Mesenchymal stem cell (in vitro differentiated cells and primary cell): Measurements from ENCODE around the gene SCGB1D1.
A peak's percentile ranks its signal among the peaks of the same experiment; 100 is the strongest.

Source experiments
- DNase-seq: peaks from one replicate; pipeline ENCODE4 v3.0.0-alpha.2; 2013
- H2AFZ ChIP-seq: one replicate; pipeline ENCODE4 v1.6.1; 2013; ENCODE audit warnings: low read depth, mild to moderate bottlenecking, control low read depth, inconsistent platforms, low read length, moderate library complexity
- H2AK5ac ChIP-seq: 2 replicates; pipeline ENCODE4 v1.6.1; 2013; ENCODE audit warnings: low read length, moderate library complexity, mild to moderate bottlenecking, inconsistent platforms; ENCODE audit not compliant: severe bottlenecking
- H2BK120ac ChIP-seq: one replicate; pipeline ENCODE4 v1.6.1; 2013; ENCODE audit warnings: low read depth, mild to moderate bottlenecking, inconsistent platforms, low read length, moderate library complexity
- H2BK12ac ChIP-seq, 2 experiments: one replicate each; pipeline ENCODE4 v1.6.1; 2013; ENCODE audit warnings: inconsistent platforms in 2 of 2, low read length in 2 of 2, mild to moderate bottlenecking in 2 of 2, moderate library complexity in 2 of 2, control low read depth in 1 of 2
- H2BK15ac ChIP-seq: one replicate; pipeline ENCODE4 v1.6.1; 2013; ENCODE audit warnings: mild to moderate bottlenecking, low read depth, inconsistent platforms; ENCODE audit not compliant: poor library complexity, severe bottlenecking
- H2BK5ac ChIP-seq: 2 replicates; pipeline ENCODE4 v1.6.1; 2013; ENCODE audit warnings: low read depth, mild to moderate bottlenecking, low read length, control low read depth, inconsistent platforms; ENCODE audit not compliant: poor library complexity, severe bottlenecking
- H3K14ac ChIP-seq, 2 experiments: one replicate each; pipeline ENCODE4 v1.6.1; 2013; ENCODE audit warnings: inconsistent platforms in 2 of 2, low read length in 2 of 2, control low read depth in 1 of 2, mild to moderate bottlenecking in 1 of 2, moderate library complexity in 1 of 2
- H3K18ac ChIP-seq, 2 experiments: one replicate each; pipeline ENCODE4 v1.6.1; 2013; ENCODE audit warnings: inconsistent platforms in 2 of 2, low read length in 2 of 2, control low read depth in 1 of 2, low read depth in 1 of 2, mild to moderate bottlenecking in 1 of 2
- H3K23ac ChIP-seq, 2 experiments: one replicate each; pipeline ENCODE4 v1.6.1; 2013; ENCODE audit warnings: inconsistent platforms in 2 of 2, low read length in 2 of 2, mild to moderate bottlenecking in 2 of 2, moderate library complexity in 2 of 2, control low read depth in 1 of 2
- H3K27ac ChIP-seq: 2 replicates; pipeline ENCODE4 v1.5.1; 2013; ENCODE audit warnings: mild to moderate bottlenecking, moderate library complexity, low read length, control low read depth, inconsistent platforms; ENCODE audit not compliant: poor library complexity, severe bottlenecking
- H3K27me3 ChIP-seq, 2 experiments: 2 replicates each; pipeline versions ENCODE4 v1.6.1 to v1.7.0; 2013; ENCODE audit warnings: low read length in 2 of 2, mild to moderate bottlenecking in 2 of 2, moderate library complexity in 2 of 2, control low read depth in 1 of 2, inconsistent platforms in 1 of 2; ENCODE audit not compliant: control insufficient read depth in 1 of 2, insufficient read depth in 1 of 2
- H3K36me3 ChIP-seq, 2 experiments: 2 replicates each; pipeline versions ENCODE4 v1.6.1 to v1.7.0; 2013; ENCODE audit warnings: low read length in 2 of 2, control low read depth in 1 of 2, inconsistent platforms in 1 of 2, low read depth in 1 of 2, mild to moderate bottlenecking in 1 of 2; ENCODE audit not compliant: insufficient read depth in 2 of 2, control insufficient read depth in 1 of 2
- H3K4ac ChIP-seq, 2 experiments: one replicate each; pipeline ENCODE4 v1.6.1; 2013; ENCODE audit warnings: inconsistent platforms in 2 of 2, low read length in 2 of 2, mild to moderate bottlenecking in 2 of 2, moderate library complexity in 2 of 2, control low read depth in 1 of 2, low read depth in 1 of 2
- H3K4me1 ChIP-seq: 2 replicates; pipeline ENCODE4 v1.6.1; 2013; ENCODE audit warnings: low read depth, low read length, control low read depth; ENCODE audit not compliant: control insufficient read depth, insufficient read depth
- H3K4me2 ChIP-seq: 2 replicates; pipeline ENCODE4 v1.6.1; 2013; ENCODE audit warnings: low read length, mild to moderate bottlenecking, inconsistent platforms; ENCODE audit not compliant: poor library complexity, severe bottlenecking
- H3K4me3 ChIP-seq, 2 experiments: 2 replicates each; pipeline versions ENCODE4 v1.5.1 to v1.7.0; 2013; ENCODE audit warnings: low read length in 2 of 2, mild to moderate bottlenecking in 2 of 2, control low read depth in 1 of 2, low read depth in 1 of 2; ENCODE audit not compliant: insufficient read depth in 1 of 2
- H3K79me1 ChIP-seq: replicated peaks from 2 replicates; pipeline ENCODE4 v1.6.1; 2013; ENCODE audit warnings: mild to moderate bottlenecking, control low read depth, low read length, inconsistent platforms; ENCODE audit not compliant: poor library complexity, severe bottlenecking
- H3K9ac ChIP-seq: 2 replicates; pipeline ENCODE4 v1.7.0; 2013; ENCODE audit warnings: mild to moderate bottlenecking, low read length, moderate library complexity
- H3K9me3 ChIP-seq: 2 replicates; pipeline ENCODE4 v1.7.0; 2013; ENCODE audit warnings: mild to moderate bottlenecking, low read length; ENCODE audit not compliant: control insufficient read depth
- H4K8ac ChIP-seq: one replicate; pipeline ENCODE4 v1.6.1; 2013; ENCODE audit warnings: inconsistent platforms, mild to moderate bottlenecking, low read length, moderate library complexity
- H4K91ac ChIP-seq: one replicate; pipeline ENCODE4 v1.6.1; 2013; ENCODE audit warnings: mild to moderate bottlenecking, low read length, inconsistent platforms
- WGBS: methylation state at CpG from one replicate; pipeline ENCODE4 v1.1.7; 2013; ENCODE audit warnings: mixed read lengths; 5-methylcytosine and 5-hydroxymethylcytosine counted together

The SCGB1D1 gene

DNA sequence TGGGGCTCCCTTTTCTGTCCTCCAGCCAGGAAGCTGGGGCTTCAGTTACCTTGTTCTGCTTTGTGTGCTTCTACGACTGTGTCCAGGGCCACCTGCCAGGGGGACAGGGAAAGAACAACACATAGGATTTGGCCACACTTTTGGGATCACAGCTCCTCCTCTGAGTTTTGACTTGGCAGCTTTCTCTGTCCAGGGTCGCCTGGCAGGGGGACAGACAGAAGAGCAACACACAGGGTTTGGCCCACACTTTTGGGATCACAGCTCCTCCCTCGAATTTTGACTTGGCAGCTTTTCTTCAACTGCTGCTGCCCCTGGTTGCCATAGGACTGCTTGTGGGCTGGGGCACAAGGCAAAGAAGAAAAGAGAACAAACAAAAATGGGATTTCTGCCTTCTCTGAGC is 47.1 kb upstream of the SCGB1D1 start:
- Histone ChIP-seq H4K8ac (no peak overlapping the region), H3K4ac (no peak overlapping the region), H2BK12ac (no peak overlapping the region), H3K4me2 (no peak overlapping the region), H3K14ac (no peak overlapping the region), H3K9ac (peak overlapping the region; percentile 29), H2AFZ (no peak overlapping the region), H3K79me1 (peaks cover 50% of the 10 kb centered on the region), H2BK120ac (no peak overlapping the region), H4K91ac (no peak overlapping the region), H3K27me3 (no peaks in the 10 kb centered on the region), H3K4me3 (no peak overlapping the region), H2BK5ac (no peak overlapping the region), H3K36me3 (peaks cover 78 to 91% of the 10 kb centered on the region in 2 experiments), H3K18ac (no peak overlapping the region), H3K27ac (no peak overlapping the region), H2AK5ac (no peak overlapping the region), H2BK15ac (no peak overlapping the region), H3K9me3 (no peaks in the 10 kb centered on the region), H3K4me1 (no peaks in the 10 kb centered on the region), H3K23ac (no peak overlapping the region)
- 95% methylated on average over 3 of the region's 3 CpGs for WGBS
- DNase-seq: no peak

DNA sequence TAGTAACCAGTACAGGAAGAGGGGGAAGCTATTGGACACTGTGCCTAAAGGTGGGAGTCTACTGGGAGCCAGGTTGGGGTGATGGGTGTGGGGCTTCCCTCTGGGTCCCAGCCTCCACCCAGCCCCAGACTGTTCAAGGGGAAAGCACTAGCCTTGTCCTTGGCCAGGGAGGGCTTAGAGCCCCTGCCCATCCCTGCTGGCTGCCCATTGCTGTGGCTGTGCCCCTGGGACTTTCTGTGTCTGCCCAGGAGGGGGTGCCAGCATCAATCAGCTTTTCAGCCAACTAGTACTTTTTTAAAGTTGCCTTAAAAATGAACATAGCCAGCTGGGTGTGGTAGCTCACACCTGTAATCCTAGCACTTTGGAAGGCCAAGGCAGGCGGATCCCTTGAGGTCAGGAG is 46.3 kb upstream of the SCGB1D1 start:
- Histone ChIP-seq H2AFZ (no peak overlapping the region), H3K27me3 (no peaks in the 10 kb centered on the region), H3K79me1 (peaks cover 45% of the 10 kb centered on the region), H3K36me3 (peaks cover 78 to 90% of the 10 kb centered on the region in 2 experiments), H3K18ac (no peak overlapping the region), H2AK5ac (no peak overlapping the region), H2BK120ac (no peak overlapping the region), H3K9me3 (no peaks in the 10 kb centered on the region), H4K91ac (no peak overlapping the region), H2BK5ac (no peak overlapping the region), H3K4me2 (no peak overlapping the region), H3K14ac (no peak overlapping the region), H3K4ac (no peak overlapping the region), H3K4me1 (no peaks in the 10 kb centered on the region), H2BK15ac (no peak overlapping the region), H3K4me3 (no peak overlapping the region), H3K23ac (no peak overlapping the region), H3K9ac (no peak overlapping the region), H2BK12ac (no peak overlapping the region), H3K27ac (no peak overlapping the region), H4K8ac (no peak overlapping the region)
- WGBS: 83% methylated on average over 1 of the region's 1 CpG
- no peak for DNase-seq

DNA sequence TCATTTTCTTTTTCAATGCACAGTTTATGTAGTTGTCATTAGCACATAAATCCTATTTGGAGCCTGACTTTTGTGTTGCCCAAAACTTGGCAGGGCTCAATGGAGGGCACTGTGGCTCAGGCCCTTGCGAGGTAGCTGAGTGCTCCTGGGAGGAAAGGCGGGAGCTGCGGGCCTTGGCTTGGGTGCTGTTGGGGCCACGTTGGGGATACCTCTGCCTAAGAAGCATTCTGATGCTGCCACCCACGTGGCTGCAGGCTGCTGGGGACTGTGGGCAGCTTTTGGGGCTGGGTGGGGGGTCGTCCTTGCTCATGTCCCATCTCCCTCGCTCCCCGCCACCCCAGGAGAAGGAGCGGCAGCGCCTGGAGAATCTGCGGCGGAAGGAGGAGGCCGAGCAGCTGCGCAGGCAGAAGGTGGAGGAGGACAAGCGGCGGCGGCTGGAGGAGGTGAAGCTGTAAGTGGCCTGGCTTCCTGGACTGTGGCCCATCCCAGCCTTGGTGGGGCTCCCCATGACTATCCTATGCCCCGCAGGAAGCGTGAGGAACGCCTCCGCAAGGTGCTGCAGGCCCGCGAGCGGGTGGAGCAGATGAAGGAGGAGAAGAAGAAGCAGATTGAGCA is 45.3 kb upstream of the SCGB1D1 start:
- no peak overlapping the region for H2BK120ac ChIP-seq
- H3K4ac ChIP-seq: no peak overlapping the region
- no peaks in the 10 kb centered on the region for H3K27me3 ChIP-seq
- H4K91ac ChIP-seq: no peak overlapping the region
- no peak overlapping the region for H4K8ac ChIP-seq
- no peaks in the 10 kb centered on the region for H3K9me3 ChIP-seq
- H3K4me1 ChIP-seq: no peaks in the 10 kb centered on the region
- H2AK5ac ChIP-seq: no peak overlapping the region
- H3K4me3 ChIP-seq: no peak overlapping the region
- H3K18ac ChIP-seq: no peak overlapping the region
- peaks cover 68 to 91% of the 10 kb centered on the region in 2 experiments for H3K36me3 ChIP-seq
- H3K9ac ChIP-seq: no peak overlapping the region
- no peak overlapping the region for H2AFZ ChIP-seq
- H3K79me1 ChIP-seq: peaks cover 35% of the 10 kb centered on the region
- H2BK12ac ChIP-seq: no peak overlapping the region
- WGBS: 97% methylated on average over 24 of the region's 24 CpGs
- H3K14ac ChIP-seq: no peak overlapping the region
- H2BK15ac ChIP-seq: no peak overlapping the region
- H3K27ac ChIP-seq: no peak overlapping the region
- no peak overlapping the region for H3K23ac ChIP-seq
- no peak for DNase-seq
- no peak overlapping the region for H2BK5ac ChIP-seq
- no peak overlapping the region for H3K4me2 ChIP-seq

DNA sequence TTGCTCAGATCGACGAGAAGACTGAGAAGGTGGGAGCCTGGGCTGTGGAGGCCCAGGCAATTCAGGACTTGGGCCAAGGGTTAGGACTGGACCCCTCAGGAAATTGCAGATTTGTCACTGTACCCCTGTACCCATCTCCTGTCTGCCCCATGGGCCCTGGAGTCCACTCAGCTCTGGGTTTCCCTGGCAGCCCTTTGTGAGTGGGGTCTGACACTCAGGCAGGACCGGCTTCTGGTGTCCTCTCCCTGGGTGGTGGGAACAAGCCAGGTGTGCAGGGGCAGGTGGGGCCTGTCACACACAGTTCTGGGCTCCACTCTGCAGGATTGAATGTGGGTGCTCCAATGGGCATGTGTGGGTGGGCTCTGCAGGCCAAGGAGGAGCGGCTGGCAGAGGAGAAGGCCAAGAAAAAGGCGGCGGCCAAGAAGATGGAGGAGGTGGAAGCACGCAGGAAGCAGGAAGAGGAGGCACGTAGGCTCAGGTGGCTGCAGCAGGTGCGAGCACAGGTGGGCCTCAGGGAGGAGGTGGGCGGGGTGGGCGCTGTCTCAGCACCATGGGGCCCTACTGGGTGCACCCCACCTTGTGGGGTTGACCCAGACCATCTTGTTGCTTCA is 44.6 kb upstream of the SCGB1D1 start:
- peaks cover 68 to 91% of the 10 kb centered on the region in 2 experiments for H3K36me3 ChIP-seq
- no peak for DNase-seq
- H3K79me1 ChIP-seq: peaks cover 30% of the 10 kb centered on the region
- no peak overlapping the region for H3K4me3 ChIP-seq
- no peak overlapping the region for H2AFZ ChIP-seq
- H3K27me3 ChIP-seq: no peaks in the 10 kb centered on the region
- H3K4me1 ChIP-seq: no peaks in the 10 kb centered on the region
- no peaks in the 10 kb centered on the region for H3K9me3 ChIP-seq
- H2BK120ac ChIP-seq: no peak overlapping the region
- no peak overlapping the region for H2BK15ac ChIP-seq
- no peak overlapping the region for H3K4ac ChIP-seq
- WGBS: 98% methylated on average over 11 of the region's 11 CpGs
- no peak overlapping the region for H3K18ac ChIP-seq
- H3K27ac ChIP-seq: no peak overlapping the region
- no peak overlapping the region for H3K9ac ChIP-seq
- H2AK5ac ChIP-seq: no peak overlapping the region
- no peak overlapping the region for H3K23ac ChIP-seq
- H3K14ac ChIP-seq: no peak overlapping the region
- no peak overlapping the region for H4K91ac ChIP-seq
- no peak overlapping the region for H4K8ac ChIP-seq
- no peak overlapping the region for H2BK12ac ChIP-seq
- H2BK5ac ChIP-seq: no peak overlapping the region
- H3K4me2 ChIP-seq: no peak overlapping the region
